Body of pancreas (tissue), 4 donors: ENCODE measurements around the gene TJP3. TPM values are rescaled to one million over a fixed set of nuclear protein-coding genes. Genes with fewer than 3 reads are reported as not detected.

Source experiments
- ATAC-seq: fragments of 150-250 bp; one replicate; pipeline ENCODE4 v1.9.1; 2016
- DNase-seq, 4 donors: peaks; one replicate each; pipeline ENCODE4 v3.0.0-alpha.2; 2019
- H3K27ac ChIP-seq, 4 donors: fragments of 200-600 bp; sonication (generic); 1 replicate in 3 of 4; 2 replicates in 1 of 4; pipeline versions ENCODE4 v1.5.1 to v1.6.1; 2016 to 2019; ENCODE audit warnings: mild to moderate bottlenecking in 1 of 4, mixed read lengths in 1 of 4, moderate library complexity in 1 of 4
- H3K27me3 ChIP-seq, 2 donors: fragments of 200-600 bp; sonication (generic); one replicate each; pipeline ENCODE4 v1.6.0; 2016; ENCODE audit warnings: mild to moderate bottlenecking in 1 of 2
- H3K36me3 ChIP-seq, 2 donors: fragments of 200-600 bp; sonication (generic); replicated peaks in 1 of 2; 2 replicates each; pipeline ENCODE4 v1.5.1; 2016; ENCODE audit warnings: low read depth in 2 of 2; ENCODE audit not compliant: insufficient read depth in 1 of 2
- H3K4me1 ChIP-seq: fragments of 200-600 bp; sonication (generic); one replicate; pipeline ENCODE4 v1.6.0; 2016
- H3K4me3 ChIP-seq, 2 donors: fragments of 200-600 bp; sonication (generic); 1 replicate in 1 of 2; 2 replicates in 1 of 2; pipeline ENCODE4 v1.5.1; 2016 to 2019
- H3K9me3 ChIP-seq, 3 donors: fragments of 200-600 bp; sonication (generic); 1 replicate in 2 of 3; 2 replicates in 1 of 3; pipeline ENCODE4 v1.5.1; 2016
- CTCF ChIP-seq, 7 experiments: fragments of 450-650 bp in 4 of 7; fragments of 200-600 bp in 3 of 7; sonication (generic) in 3 of 7; IDR thresholded peaks; one replicate each; pipeline ENCODE4 v1.5.1; 2016 to 2019; ENCODE audit warnings: antibody characterized with exemption in 7 of 7
- POLR2A ChIP-seq, 3 donors: fragments of 450-650 bp; IDR thresholded peaks; one replicate each; pipeline ENCODE4 v1.6.1; 2016; ENCODE audit warnings: antibody characterized with exemption in 3 of 3, mild to moderate bottlenecking in 2 of 3
- whole genome bisulfite sequencing, 2 donors: methylation state at CpG; one replicate each; pipeline ENCODE4 v1.1.5; 2017; 5-methylcytosine and 5-hydroxymethylcytosine counted together
- intact Hi-C: fragments of 100-400 bp; cut with DNase I; formaldehyde crosslinking; loops from one replicate; pipeline ENCODE4 v1.15.1; 2023
- total RNA-seq, 2 donors: library from RNA; depleted of rRNA; stranded (reverse); fragments of >200 nt; gene quantifications; one replicate each; pipeline ENCODE4 v1.1.0, GENCODE V29; 2016

Gene TJP3
- total RNA-seq, 2 donors from 2014 or later: 15.8 to 21.4 TPM

GRCh38 chr19:3774621-3775373 lies 66.6 kb downstream of the TJP3 start:
- no peaks in the 10 kb centered on the region for H3K27me3 ChIP-seq
- H3K4me3 ChIP-seq: no peak overlapping the region
- no peak overlapping the region for H3K27ac ChIP-seq
- DNase-seq: no peak
- H3K4me1 ChIP-seq: no peaks in the 10 kb centered on the region
- no peaks in the 10 kb centered on the region for H3K36me3 ChIP-seq
- 63 to 87% methylated on average over 3 to 24 of the region's 25 CpGs for WGBS, 2 donors
- no peak for TF ChIP-seq CTCF (IDR thresholded peaks at IDR 0.05)
- TF ChIP-seq POLR2A (IDR thresholded peaks at IDR 0.05): no peak
- no peak for ATAC-seq
- H3K9me3 ChIP-seq: no peaks in the 10 kb centered on the region
- intact Hi-C loops: no loop called here

GRCh38 chr19:3775374-3775711 lies 67.2 kb downstream of the TJP3 start:
- no peaks in the 10 kb centered on the region for H3K36me3 ChIP-seq
- TF ChIP-seq POLR2A (IDR thresholded peaks at IDR 0.05) (no peak), CTCF (IDR thresholded peaks at IDR 0.05) (no peak)
- no peaks in the 10 kb centered on the region for H3K9me3 ChIP-seq
- intact Hi-C loops: no loop called here
- H3K4me3 ChIP-seq: no peak overlapping the region
- H3K27me3 ChIP-seq: no peaks in the 10 kb centered on the region
- DNase-seq: no peak
- WGBS, 2 donors: 66% methylated on average over 2 of the region's 2 CpGs; no CpG with 5 or more reads in 1 of the 2 donors
- no peak for ATAC-seq
- H3K4me1 ChIP-seq: no peaks in the 10 kb centered on the region
- H3K27ac ChIP-seq: no peak overlapping the region

GRCh38 chr19:3775831-3776230 lies 67.6 kb downstream of the TJP3 start:
- Histone ChIP-seq H3K4me1 (no peaks in the 10 kb centered on the region), H3K36me3 (no peaks in the 10 kb centered on the region), H3K27ac (no peak overlapping the region), H3K9me3 (peaks cover 0 to 2% (median 0%) of the 10 kb centered on the region in 3 donors), H3K27me3 (no peaks in the 10 kb centered on the region), H3K4me3 (no peak overlapping the region)
- intact Hi-C loops: no loop called here
- DNase-seq (no peak), ATAC-seq (no peak)
- 100% methylated on average over 4 of the region's 5 CpGs; no CpG with 5 or more reads in 1 of the 2 donors for WGBS, 2 donors
- TF ChIP-seq CTCF (IDR thresholded peaks at IDR 0.05) (no peak), POLR2A (IDR thresholded peaks at IDR 0.05) (no peak)

GRCh38 chr19:3776479-3777040 lies 68.4 kb downstream of the TJP3 start:
- H3K27me3 ChIP-seq: no peaks in the 10 kb centered on the region
- ATAC-seq: no peak

More at GRCh38 chr19:3776479-3777040, 68.4 kb downstream of the TJP3 start:
- TF ChIP-seq CTCF (IDR thresholded peaks at IDR 0.05) (no peak), POLR2A (IDR thresholded peaks at IDR 0.05) (no peak)
- Histone ChIP-seq H3K36me3 (no peaks in the 10 kb centered on the region), H3K4me1 (no peaks in the 10 kb centered on the region), H3K9me3 (peaks cover 0 to 9% (median 2%) of the 10 kb centered on the region in 3 donors), H3K27ac (no peak overlapping the region), H3K4me3 (no peak overlapping the region)
- 77 to 88% methylated on average over 1 of the region's 1 CpG for WGBS, 2 donors
- DNase-seq: no peak
- intact Hi-C loops: no loop called here
